Brain pericyte (primary cell): ENCODE results near the gene UBE2D2.
"Not testable (repeated sequence)": the region's sequence is repeated elsewhere in the genome, so short reads cannot be mapped to it uniquely, and the experiment has no call there.

Experiments
- DNase-seq: peaks from one replicate; pipeline ENCODE4 v3.0.0-alpha.2; 2012; ENCODE audit warnings: low read depth, low spot score

UBE2D2 gene

DNA sequence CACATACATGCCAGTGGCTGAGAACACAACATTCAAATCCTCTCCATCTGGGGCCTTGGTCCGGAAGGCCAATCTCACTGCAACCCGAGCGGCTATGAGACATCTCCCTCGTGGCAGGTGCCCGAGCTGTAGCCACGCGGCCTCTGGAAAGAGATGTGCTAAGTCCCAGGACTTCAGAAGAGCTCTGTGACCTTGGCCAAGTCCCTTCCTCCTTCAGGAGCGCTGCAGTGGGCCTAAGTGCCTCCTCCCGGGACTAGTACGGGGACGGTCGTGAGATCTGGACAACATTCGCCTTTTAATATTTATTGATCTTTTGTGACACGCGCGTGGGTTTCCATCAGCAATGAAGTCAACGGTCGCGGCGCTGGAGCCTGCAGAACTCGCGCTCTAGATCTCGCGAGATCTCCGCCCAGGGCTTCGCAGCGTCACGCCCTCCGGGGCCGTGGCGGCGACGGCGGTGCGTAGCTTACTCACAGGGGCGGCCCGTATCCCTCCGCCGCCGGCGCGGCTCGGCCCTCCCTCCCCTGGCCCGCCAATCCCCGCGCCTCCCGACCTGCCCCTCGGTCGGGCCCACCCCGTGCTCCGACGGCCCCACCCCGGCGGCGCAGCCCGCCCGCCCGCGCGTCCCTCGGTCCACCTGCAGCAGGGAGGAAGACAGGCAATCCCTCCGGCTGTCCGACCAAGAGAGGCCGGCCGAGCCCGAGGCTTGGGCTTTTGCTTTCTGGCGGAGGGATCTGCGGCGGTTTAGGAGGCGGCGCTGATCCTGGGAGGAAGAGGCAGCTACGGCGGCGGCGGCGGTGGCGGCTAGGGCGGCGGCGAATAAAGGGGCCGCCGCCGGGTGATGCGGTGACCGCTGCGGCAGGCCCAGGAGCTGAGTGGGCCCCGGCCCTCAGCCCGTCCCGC is at the start of gene UBE2D2:
UBE2D2 (plus strand) TSS at position 588 of the 903 bp plus-strand sequence. CDS start 453 bp downstream, outside the sequence.
- DNase-seq = peak; percentile 89

- DNase-seq = no peak
Measured at GRCh38 chr5:139512786-139513390, 48.3 kb upstream of the UBE2D2 start.

DNA sequence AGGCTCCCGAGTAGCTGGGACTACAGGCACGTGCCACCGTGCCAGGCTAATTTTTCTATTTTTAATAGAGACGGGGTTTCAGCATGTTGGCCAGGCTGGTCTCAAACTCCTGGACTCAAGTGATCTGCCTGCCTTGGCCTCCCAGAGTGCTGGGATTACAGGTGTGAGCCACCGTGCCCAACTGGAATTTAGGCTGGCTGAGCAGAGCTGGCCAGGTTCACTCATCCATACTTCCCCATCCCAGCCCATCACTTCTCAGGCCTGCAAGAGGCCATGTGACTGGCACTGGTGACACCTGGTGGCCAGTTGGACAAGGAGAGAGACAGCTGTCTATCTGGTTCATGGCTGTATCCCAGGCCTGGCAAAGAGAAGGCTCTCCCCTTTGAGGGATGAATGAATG is 47.7 kb upstream of the UBE2D2 start:
- DNase-seq = peak; percentile 39

GRCh38 chr5:139513852-139514485 is 47.2 kb upstream of the UBE2D2 start:
- no peak for DNase-seq

DNA sequence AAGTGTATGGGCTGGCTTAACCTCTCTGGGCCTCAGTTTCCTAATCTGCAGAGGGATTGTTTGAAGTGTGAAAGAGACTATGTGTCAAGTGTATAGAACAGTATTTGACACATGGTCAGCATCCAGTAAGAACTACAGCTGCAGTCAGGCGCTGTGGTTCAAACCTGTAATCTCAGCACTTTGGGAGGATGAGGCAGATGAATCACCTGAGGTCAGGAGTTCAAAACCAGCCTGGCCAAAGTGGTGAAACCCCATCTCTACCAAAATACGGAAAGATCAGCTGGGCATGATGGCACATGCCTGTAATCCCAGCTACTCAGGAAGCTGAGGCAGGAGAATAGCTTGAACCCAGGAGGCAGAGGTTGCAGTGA is 46.7 kb upstream of the UBE2D2 start:
- no peak for DNase-seq

DNA sequence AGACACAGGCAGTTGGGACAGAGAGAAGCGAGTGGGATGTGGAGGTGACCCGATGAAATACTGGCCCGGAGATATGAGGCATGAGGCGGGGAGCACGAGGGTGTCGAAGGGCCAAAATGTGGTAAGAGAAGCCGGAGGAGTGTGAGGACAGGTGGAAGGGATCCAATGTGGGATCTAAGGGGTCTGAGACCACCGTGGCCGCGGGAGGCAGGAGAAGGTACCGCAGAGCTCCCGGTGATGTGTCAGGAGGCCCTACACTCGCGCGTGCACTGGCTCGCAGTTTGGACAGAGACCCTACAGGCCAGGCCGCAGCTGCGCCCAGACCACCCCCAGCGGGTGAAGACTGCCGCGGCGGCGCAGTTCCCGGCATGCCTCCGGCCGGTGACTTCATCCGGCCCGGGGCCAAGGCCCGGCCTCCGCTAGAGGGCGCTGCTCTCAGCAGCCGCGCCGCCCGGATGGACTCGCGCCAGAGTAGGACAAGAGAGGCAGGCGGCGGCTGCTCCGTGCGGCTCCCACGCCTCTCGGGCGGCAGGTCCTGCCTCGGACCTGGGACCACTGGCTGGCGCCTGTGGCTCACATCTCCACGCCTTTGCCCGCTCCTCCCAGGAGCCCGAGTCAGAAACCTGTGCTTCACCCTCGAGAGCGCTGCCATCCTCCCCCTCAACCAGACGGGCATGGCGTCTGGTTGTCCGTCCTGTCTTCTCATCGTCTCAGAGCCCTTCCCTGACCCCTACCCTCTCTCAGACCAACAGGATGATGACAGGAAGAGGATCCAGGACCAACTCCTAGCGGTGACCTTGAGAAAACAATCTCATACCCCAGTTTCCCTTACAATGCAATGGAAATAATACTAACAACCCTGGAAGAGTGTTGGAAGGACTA is 43.2 kb upstream of the UBE2D2 start:
- DNase-seq = peak; percentile 41

- no peak for DNase-seq
Measured at GRCh38 chr5:139523635-139524445, 37.3 kb upstream of the UBE2D2 start.

DNA sequence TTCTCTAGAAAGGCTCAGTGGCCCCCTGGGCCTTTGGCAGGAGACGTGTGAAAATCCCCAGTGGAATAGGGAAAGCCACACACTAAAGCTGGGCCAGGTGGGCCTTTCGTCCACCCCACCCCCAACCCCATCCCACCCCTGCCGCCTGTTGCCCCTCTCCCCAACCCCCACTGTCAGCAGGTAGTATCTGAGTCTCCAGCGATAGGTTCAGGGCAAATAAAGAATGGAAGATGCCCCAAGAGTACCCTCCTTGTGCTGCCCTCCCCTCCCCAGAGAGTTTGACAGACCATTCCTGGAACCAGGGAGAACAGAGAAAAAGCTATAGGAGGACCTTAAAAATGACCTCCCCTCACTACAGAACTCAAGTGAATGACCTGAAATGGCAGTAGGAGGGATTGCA is 36.7 kb upstream of the UBE2D2 start:
- DNase-seq = no peak

DNA sequence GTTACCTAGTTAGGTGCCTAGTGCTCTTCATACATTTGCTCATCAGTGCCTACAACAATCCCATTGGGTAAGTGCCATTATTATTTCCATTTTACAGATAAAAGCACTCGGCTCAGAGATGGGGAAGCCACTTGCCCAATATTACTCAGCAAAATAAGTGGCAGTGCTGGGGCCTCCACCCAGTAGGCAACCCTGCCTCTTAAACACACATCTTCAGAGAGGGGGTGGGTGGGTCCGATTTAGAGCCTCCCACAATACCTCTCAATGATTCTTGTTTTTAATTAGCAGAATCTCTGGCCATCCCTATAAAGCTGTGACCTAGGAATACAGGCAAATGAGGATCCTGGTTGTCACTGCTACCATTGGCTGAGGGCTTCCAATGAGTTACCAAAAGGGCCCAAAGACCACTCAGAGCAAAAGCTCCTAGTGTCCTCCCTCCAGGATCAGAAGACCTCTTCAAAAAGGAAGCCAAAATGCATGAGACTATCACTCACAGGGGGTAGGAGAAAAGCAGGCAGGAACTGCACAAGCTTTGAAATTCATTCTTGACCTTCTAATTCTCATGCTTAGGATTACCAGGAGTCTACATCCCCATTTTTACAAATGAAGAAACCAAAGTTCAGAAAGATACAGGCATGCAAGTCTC is 36.1 kb upstream of the UBE2D2 start:
- DNase-seq = no peak

GRCh38 chr5:139525586-139526308 is 35.4 kb upstream of the UBE2D2 start:
- not testable (repeated sequence) for DNase-seq

GRCh38 chr5:139526309-139527089 is 34.6 kb upstream of the UBE2D2 start:
- DNase-seq = not testable (repeated sequence)

DNA sequence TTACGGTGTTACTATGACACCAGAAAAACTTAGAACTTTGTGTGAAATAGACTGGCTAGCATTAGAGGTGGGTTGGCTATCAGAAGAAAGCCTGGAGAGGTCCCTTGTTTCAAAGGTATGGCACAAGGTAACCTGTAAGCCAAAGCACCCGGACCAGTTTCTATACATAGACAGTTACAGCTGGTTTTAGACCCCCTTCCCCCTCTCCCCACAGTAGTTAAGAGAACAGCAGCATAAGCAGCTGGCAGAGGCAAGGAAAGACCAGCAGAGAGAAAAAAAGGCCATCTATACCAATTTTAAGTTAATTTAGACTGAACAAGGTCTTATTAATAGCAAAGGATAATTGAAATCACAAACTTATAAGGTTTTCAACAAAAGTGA is 34.1 kb upstream of the UBE2D2 start:
- DNase-seq = not testable (repeated sequence)

DNA sequence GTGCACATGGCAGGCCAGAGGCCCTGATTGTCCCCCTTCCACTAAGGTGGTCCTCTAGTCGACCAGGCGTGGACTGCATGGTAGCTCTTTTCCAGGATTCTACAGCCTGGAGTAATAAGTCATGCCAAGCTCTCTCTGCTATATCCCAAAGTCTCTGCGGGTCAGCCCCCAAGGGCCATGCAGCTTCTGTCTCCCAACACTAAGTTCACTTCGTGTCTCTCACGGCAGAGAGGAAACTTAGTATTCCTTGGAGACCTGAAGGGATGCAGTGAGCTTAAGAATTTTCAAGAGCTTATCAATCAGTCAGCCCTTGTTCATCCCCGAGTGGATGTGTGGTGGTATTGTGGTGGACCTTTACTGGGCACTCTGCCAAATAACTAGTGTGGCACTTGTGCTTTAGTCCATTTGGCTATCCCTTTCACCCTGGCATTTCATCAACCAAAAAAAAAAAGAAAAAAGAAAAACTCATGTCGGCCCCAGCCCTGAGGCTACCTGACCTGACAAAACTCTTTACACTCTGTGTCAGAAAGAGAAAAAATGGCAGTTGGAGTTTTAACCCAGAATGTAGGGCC is 33.2 kb upstream of the UBE2D2 start:
- DNase-seq = not testable (repeated sequence)

GRCh38 chr5:139528695-139529094 is 32.4 kb upstream of the UBE2D2 start:
- not testable (repeated sequence) for DNase-seq

DNA sequence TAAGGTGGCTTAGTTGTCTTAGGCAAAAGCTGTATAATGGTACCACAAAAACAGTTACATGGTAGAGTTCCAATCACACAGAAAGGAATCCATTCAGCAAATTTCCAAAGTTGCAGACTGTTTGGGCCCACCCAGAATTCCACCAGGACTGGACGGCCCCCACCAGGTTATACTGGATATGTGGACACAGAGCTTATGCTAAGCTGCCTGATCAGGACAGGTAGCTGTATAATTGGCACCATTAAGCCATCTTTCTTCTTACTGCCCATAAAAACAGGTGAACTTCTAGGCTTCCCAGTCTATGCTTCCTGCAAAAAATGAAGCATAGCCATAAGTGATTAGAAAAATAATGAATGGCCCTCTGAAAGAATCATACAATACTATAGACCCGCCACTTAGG is 31.1 kb upstream of the UBE2D2 start:
- not testable (repeated sequence) for DNase-seq

DNA sequence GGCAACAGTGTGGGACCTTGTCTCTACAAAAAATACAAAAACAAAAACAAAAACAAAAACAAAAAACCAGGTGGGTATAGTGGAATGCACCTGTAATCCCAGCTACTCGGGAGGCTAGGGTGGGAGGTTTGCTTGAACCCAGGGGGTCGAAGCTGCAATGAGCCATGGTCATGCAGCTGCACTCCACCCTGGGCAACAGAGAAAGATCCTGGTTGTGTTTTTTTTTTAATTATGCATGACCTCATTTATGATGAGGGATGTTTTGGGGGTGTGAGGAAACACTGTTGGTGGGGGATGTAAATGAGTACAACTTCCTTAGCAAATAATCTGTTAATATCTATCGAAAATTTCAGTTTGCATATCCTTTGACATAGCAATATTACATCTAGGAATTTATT is 29.4 kb upstream of the UBE2D2 start:
- DNase-seq = no peak

DNA sequence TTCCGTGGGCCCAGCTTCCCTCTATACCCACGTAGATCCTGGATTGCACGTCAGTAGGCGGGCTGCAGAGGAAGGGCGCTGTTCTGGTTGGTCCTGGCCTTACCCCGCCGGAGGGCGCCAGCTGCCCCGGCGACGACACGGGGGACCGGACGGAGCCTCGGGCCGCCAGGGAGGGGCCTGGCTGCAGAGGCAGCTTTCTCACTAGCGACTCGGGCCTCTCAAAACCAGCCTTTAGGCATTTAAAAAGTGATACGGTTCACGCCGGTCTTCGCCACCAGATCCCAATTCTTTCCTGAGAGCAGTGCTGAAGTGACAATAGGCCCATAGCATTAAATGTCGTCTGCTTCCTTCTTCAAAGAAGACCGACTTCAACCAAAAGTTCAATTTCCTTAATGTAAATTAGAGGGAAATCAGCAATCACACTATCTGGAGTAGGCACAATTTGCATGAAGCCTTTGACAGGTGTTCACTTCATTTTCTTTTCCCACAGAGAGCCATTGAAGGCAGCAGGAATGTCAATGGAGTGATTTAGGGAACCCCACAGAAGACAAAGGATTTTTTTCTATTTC is 17.6 kb upstream of the UBE2D2 start:
- DNase-seq = no peak

- not testable (repeated sequence) for DNase-seq
Measured at GRCh38 chr5:139546593-139546992, 14.5 kb upstream of the UBE2D2 start.
